ENCODE data around the gene PTPN4.
"Not testable (repeated sequence)": the region's sequence is repeated elsewhere in the genome, so short reads cannot be mapped to it uniquely, and the experiment has no call there.

- not testable (repeated sequence) for TF ChIP-seq CTCF, POLR2A (IDR thresholded peaks at IDR 0.05)
Measured at GRCh38 chr2:119801989-119802388, 42.3 kb downstream of the PTPN4 start.

Measured in esophagus squamous epithelium (tissue), 4 donors.